KMS-11 (cell line): ENCODE results near the gene GDF11.
A peak's percentile ranks its signal among the peaks of the same experiment; 100 is the strongest.

Experiments used
- H2AFZ ChIP-seq: fragments of 200-600 bp; sonication (generic); 2 replicates; pipeline ENCODE4 v1.6.1; 2016; ENCODE audit warnings: antibody characterized with exemption, mixed run types, low read depth
- H3K27ac ChIP-seq: fragments of 200-600 bp; sonication (generic); 2 replicates; pipeline ENCODE4 v1.6.1; 2016; ENCODE audit warnings: mild to moderate bottlenecking, mixed run types
- H3K27me3 ChIP-seq: fragments of 200-600 bp; sonication (generic); 2 replicates; pipeline ENCODE4 v1.6.1; 2017; ENCODE audit warnings: mild to moderate bottlenecking, low read depth, mixed run types, moderate library complexity; ENCODE audit not compliant: insufficient read depth
- H3K36me3 ChIP-seq: fragments of 200-600 bp; sonication (generic); 2 replicates; pipeline ENCODE4 v1.6.1; 2017; ENCODE audit warnings: mild to moderate bottlenecking, mixed run types; ENCODE audit not compliant: insufficient read depth
- H3K4me1 ChIP-seq: fragments of 200-600 bp; sonication (generic); 2 replicates; pipeline ENCODE4 v1.6.1; 2016; ENCODE audit warnings: mild to moderate bottlenecking, low read depth, mixed run types; ENCODE audit not compliant: poor library complexity, severe bottlenecking
- H3K4me2 ChIP-seq: fragments of 200-600 bp; sonication (generic); 2 replicates; pipeline ENCODE4 v1.7.0; 2016; ENCODE audit warnings: mild to moderate bottlenecking, mixed run types
- H3K4me3 ChIP-seq: fragments of 200-600 bp; sonication (generic); IDR thresholded peaks from 2 replicates; pipeline ENCODE4 v1.6.1; 2017; ENCODE audit warnings: low read depth, low read length, mixed read lengths; ENCODE audit not compliant: insufficient read depth
- H3K79me2 ChIP-seq: fragments of 200-600 bp; sonication (generic); 2 replicates; pipeline ENCODE4 v1.6.1; 2016; ENCODE audit warnings: low read depth, mixed run types; ENCODE audit not compliant: insufficient read depth
- H3K9ac ChIP-seq: fragments of 200-600 bp; sonication (generic); 2 replicates; pipeline ENCODE4 v1.6.1; 2016; ENCODE audit warnings: mild to moderate bottlenecking, mixed run types
- H4K20me1 ChIP-seq: fragments of 200-600 bp; sonication (generic); 2 replicates; pipeline ENCODE4 v1.6.1; 2016; ENCODE audit warnings: mild to moderate bottlenecking, mixed run types; ENCODE audit not compliant: insufficient read depth
- CTCF ChIP-seq: fragments of 200-600 bp; sonication (generic); conservative IDR thresholded peaks from 2 replicates; pipeline ENCODE4 v1.6.1; 2017; ENCODE audit warnings: low read depth, mild to moderate bottlenecking, antibody characterized with exemption, low read length, moderate library complexity, mixed read lengths

GDF11 gene

GRCh38 chr12:55744340-55745030 lies 1.6 kb downstream of the GDF11 start:
- H3K27ac ChIP-seq, result no peak overlapping the region
- no peak overlapping the region for H3K4me3 ChIP-seq
- peak overlapping the region; percentile 98 for H3K4me2 ChIP-seq
- H3K79me2 ChIP-seq, result no peaks in the 10 kb centered on the region
- peak overlapping the region; percentile 57; the same call in 1 of the 2 replicates for H3K9ac ChIP-seq
- H3K27me3 ChIP-seq, result peaks cover 5% of the 10 kb centered on the region; the same call in 1 of the 2 replicates
- no peak for TF ChIP-seq CTCF
- H3K36me3 ChIP-seq, result no peaks in the 10 kb centered on the region
- H3K4me1 ChIP-seq, result peaks cover 29% of the 10 kb centered on the region
- H4K20me1 ChIP-seq, result no peaks in the 10 kb centered on the region
- peak overlapping the region; percentile 93; the same call in 1 of the 2 replicates for H2AFZ ChIP-seq

- Histone ChIP-seq H3K4me3 (no peak overlapping the region), H3K9ac (no peak overlapping the region)
These were observed 2.6 kb downstream of the GDF11 start for GRCh38 chr12:55745361-55746173.

GRCh38 chr12:55746174-55746912 lies 3.4 kb downstream of the GDF11 start:
- Histone ChIP-seq H3K4me3 (no peak overlapping the region), H3K36me3 (no peaks in the 10 kb centered on the region), H3K4me1 (peaks cover 21% of the 10 kb centered on the region), H3K4me2 (no peak overlapping the region), H3K79me2 (no peaks in the 10 kb centered on the region), H3K27me3 (peaks cover 5% of the 10 kb centered on the region; the same call in 1 of the 2 replicates), H2AFZ (no peak overlapping the region), H3K27ac (no peak overlapping the region), H3K9ac (no peak overlapping the region), H4K20me1 (no peaks in the 10 kb centered on the region)
- no peak for TF ChIP-seq CTCF

More at GRCh38 chr12:55745361-55746173, 2.6 kb downstream of the GDF11 start:
- TF ChIP-seq CTCF, result no peak
- H2AFZ ChIP-seq, result no peak overlapping the region
- H3K27me3 ChIP-seq, result peaks cover 5% of the 10 kb centered on the region; the same call in 1 of the 2 replicates
- no peaks in the 10 kb centered on the region for H3K36me3 ChIP-seq
- H3K4me2 ChIP-seq, result peak overlapping the region; percentile 98; the same call in 1 of the 2 replicates
- no peak overlapping the region for H3K27ac ChIP-seq
- H4K20me1 ChIP-seq, result no peaks in the 10 kb centered on the region
- no peaks in the 10 kb centered on the region for H3K79me2 ChIP-seq
- peaks cover 27% of the 10 kb centered on the region for H3K4me1 ChIP-seq

- no peak overlapping the region for H3K4me3 ChIP-seq
- no peak overlapping the region for H3K27ac ChIP-seq
- no peaks in the 10 kb centered on the region for H3K36me3 ChIP-seq
- no peak overlapping the region for H3K4me2 ChIP-seq
- peaks cover 21% of the 10 kb centered on the region for H3K4me1 ChIP-seq
- no peak overlapping the region for H3K9ac ChIP-seq
- peaks cover 3% of the 10 kb centered on the region; the same call in 1 of the 2 replicates for H3K27me3 ChIP-seq
- no peaks in the 10 kb centered on the region for H4K20me1 ChIP-seq
- H2AFZ ChIP-seq, result no peak overlapping the region
- H3K79me2 ChIP-seq, result no peaks in the 10 kb centered on the region
- TF ChIP-seq CTCF, result no peak
These were observed 4.0 kb downstream of the GDF11 start for GRCh38 chr12:55746913-55747231.
